22Rv1 (cell line): ENCODE measurements around the gene SLC11A1.

Experiments used
- H3K27ac ChIP-seq: fragments of 450-650 bp; 2 replicates; pipeline ENCODE4 v1.5.1; 2017
- ZFX ChIP-seq: fragments of 450-650 bp; IDR thresholded peaks from 2 replicates; pipeline ENCODE4 v1.6.1; 2017; ENCODE audit warnings: antibody characterized with exemption, borderline replicate concordance
- TF ChIP-seq, protein P1 (sequence below): fragments of 450-650 bp; IDR thresholded peaks from 2 replicates; pipeline ENCODE4 v1.5.1; 2017; ENCODE audit warnings: mild to moderate bottlenecking

SLC11A1 gene, protein sequence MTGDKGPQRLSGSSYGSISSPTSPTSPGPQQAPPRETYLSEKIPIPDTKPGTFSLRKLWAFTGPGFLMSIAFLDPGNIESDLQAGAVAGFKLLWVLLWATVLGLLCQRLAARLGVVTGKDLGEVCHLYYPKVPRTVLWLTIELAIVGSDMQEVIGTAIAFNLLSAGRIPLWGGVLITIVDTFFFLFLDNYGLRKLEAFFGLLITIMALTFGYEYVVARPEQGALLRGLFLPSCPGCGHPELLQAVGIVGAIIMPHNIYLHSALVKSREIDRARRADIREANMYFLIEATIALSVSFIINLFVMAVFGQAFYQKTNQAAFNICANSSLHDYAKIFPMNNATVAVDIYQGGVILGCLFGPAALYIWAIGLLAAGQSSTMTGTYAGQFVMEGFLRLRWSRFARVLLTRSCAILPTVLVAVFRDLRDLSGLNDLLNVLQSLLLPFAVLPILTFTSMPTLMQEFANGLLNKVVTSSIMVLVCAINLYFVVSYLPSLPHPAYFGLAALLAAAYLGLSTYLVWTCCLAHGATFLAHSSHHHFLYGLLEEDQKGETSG

DNA sequence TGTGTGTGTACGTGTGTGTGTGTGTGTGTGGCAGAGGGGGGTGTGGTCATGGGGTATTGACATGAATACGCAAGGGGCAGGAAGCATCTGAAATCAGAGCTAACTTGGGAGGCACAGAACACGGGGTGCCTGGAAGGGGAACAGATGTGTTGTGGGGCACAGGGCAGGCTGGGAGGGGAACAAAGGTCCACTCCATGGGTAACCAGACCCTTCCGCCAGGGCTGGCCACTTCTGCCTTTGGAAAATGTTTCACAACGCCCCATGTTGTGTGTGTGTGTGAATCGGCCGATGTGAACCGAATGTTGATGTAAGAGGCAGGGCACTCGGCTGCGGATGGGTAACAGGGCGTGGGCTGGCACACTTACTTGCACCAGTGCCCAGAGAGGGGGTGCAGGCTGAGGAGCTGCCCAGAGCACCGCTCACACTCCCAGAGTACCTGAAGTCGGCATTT, at the start of gene SLC11A1:
SLC11A1 (plus strand) TSS at position 358 of the 451 bp plus-strand sequence. CDS start 96 bp downstream, outside the sequence.
- TF ChIP-seq ZFX, result no peak
- TF ChIP-seq, protein P1, sequence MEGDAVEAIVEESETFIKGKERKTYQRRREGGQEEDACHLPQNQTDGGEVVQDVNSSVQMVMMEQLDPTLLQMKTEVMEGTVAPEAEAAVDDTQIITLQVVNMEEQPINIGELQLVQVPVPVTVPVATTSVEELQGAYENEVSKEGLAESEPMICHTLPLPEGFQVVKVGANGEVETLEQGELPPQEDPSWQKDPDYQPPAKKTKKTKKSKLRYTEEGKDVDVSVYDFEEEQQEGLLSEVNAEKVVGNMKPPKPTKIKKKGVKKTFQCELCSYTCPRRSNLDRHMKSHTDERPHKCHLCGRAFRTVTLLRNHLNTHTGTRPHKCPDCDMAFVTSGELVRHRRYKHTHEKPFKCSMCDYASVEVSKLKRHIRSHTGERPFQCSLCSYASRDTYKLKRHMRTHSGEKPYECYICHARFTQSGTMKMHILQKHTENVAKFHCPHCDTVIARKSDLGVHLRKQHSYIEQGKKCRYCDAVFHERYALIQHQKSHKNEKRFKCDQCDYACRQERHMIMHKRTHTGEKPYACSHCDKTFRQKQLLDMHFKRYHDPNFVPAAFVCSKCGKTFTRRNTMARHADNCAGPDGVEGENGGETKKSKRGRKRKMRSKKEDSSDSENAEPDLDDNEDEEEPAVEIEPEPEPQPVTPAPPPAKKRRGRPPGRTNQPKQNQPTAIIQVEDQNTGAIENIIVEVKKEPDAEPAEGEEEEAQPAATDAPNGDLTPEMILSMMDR, result no peak
- H3K27ac ChIP-seq, result no peak within 1 kb of the TSS

DNA sequence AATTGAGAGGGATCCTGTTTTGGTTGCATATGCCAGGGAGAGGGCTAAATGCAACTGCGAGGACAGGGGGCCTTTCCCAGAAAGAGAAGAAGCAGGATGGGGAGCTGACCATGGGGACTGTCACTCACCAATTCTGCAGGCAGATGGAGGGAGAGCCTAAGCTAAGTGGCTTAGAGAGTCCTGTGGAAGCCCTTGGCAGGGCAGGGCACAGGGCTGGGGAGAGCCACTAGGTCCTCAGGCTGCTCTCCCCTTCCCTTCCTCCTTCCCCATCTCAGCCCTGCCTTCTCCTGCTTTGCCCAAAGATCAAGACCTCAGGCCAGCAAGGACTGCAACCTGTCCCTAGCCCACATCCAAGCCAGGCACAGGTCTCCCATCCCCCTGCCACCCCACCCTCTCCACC, 49.8 kb upstream of the SLC11A1 start:
- no peak overlapping the region for H3K27ac ChIP-seq
- TF ChIP-seq, protein P1, result no peak
- no peak for TF ChIP-seq ZFX

DNA sequence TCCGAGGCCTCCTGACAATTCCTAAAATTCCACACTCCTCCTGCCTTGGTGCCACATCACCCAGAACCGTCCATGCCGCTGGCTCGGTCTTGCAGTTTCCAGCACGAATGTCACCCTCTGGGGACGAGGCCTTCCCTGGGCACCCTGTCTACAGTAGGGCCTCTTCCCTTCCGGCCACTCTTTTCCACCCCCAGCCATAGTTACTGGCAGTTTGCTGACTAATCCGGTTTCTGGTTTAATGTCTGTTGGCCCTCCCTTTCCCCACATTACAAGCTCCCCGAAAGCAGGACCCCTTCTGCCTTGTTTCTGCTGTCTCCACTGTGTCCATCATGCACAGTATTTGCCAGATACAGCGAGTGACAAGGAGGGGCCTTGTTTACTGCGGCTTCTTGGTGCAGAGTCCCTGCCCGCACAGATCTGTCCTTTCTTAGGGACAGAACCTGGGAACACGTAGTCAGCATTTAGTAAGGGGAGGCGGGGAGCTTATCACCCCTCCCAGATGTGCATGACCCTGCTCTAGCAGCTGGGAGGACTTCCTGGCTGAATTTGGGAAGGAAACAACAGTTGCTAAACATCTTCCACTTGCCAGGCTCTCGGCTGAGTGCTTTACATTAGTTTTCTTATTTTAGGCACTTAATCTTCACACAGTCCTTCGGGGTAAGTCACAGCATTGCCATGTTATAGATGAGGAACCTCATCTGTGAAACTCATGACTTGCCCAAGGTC, 49.0 kb upstream of the SLC11A1 start:
- no peak for TF ChIP-seq ZFX
- TF ChIP-seq, protein P1, result no peak
- no peak overlapping the region for H3K27ac ChIP-seq

DNA sequence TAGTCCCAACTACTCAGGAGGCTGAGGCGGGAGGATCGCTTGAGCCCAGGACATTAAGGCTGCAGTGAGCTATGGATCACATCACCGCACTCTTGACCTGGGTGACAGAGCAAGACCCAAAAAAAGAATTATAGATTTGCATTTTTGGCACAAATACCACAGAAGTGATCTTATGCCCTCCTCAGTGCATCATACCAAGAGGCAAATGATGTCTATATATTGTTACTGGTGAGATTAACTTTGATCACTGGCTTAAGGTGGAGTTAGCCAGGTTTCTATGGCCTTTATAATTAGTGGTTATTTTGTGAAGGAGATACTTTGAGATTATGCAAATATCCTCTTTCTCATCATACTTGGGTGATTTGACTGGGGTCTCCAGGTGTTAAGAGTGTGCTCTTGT, 47.5 kb upstream of the SLC11A1 start:
- TF ChIP-seq ZFX, result no peak
- TF ChIP-seq, protein P1, result no peak
- H3K27ac ChIP-seq, result no peak overlapping the region

DNA sequence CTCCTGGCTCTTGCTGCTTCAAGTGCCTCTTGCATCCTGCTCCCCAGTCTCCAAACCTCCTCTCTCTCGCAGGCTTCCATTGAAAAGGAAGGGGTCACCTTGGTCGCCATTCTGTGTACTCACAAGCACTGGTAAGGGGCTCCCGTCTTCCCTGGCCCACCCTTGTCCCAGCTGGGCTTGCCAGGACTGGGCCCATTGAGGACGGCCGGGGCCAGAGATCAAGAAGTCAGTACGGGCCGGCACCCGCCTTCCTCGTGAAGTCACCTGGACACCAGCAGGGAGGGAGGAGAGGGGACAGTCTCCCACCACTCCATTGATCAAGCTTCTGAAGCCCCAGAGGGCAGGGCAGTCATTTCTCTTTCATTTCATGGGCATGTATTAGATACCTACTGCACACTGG, 41.4 kb upstream of the SLC11A1 start:
- H3K27ac ChIP-seq, result no peak overlapping the region
- TF ChIP-seq, protein P1, result no peak
- TF ChIP-seq ZFX, result no peak

DNA sequence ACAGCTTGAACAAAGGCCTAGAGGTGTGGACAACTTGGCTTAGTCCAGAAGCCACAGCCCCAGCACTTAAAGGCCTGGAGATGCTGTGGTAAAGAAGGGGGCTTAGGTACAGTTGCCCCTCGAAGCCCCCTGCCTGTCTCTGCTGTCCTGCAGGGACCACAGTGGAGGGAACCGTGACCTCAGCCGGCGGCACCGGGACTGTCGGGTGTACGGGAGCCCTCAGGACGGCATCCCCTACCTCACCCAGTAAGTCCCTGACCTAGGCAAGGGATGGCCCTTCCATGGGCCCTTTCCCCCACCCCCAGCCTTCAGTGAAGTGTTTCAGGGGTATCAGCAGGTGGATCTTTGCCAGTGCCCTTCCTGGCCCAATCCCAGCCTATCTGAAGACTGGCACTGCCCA, 40.7 kb upstream of the SLC11A1 start:
- no peak overlapping the region for H3K27ac ChIP-seq
- TF ChIP-seq, protein P1, result no peak
- TF ChIP-seq ZFX, result no peak
